ENCODE measurements around the gene BRME1. TPM values are rescaled to one million over a fixed set of nuclear protein-coding genes. Genes with fewer than 3 reads are reported as not detected.
A peak's percentile ranks its signal among the peaks of the same experiment; 100 is the strongest.

Gene BRME1
- total RNA-seq, 1 donor from 2014 or later, result 12.0 TPM

DNA sequence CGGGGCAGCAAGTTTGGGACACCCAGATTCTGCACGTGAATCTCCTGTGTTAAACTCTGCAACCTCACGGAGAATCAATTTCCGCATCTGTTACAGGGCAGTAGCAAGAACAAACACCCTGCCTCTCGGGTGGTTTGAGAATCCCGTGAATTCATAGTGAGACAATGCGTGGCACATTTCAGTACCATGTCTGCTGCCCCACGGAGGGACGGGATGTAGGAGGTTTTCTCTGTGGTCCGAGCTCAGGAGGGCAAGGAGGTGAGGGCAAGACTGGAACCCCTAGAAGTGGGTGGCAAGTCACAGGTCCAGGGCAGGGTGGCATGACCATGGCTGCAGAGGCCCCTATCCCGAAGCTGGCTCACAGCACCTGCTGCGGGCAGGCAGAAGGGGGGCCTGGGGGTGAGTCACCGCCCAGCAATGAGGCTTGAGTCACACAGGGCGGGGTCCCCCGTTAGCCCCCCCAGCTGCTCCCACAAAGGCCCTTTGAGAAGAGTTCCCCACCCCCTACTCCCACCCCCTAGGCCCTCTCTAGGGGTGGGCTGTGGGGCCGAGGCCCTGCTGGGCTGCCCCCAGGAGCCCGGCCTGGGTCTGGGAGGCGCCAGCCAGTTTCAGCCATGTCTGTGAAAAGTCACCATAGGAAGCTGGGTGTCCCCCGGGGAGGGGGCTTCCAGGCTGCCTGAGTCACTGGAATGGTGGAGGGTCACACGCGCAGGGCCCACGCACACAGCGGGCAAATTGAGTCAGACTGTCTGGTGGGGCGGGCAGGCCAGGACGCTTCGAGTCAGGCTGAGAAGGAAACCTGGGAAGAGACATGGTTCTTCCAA is 54.8 kb downstream of the BRME1 start:
- intact Hi-C loops (cut with DNase I), result no loop called here
- peak in 1 of 2 donors; percentile 15 for TF ChIP-seq POLR2A (IDR thresholded peaks at IDR 0.05)
- TF ChIP-seq, protein P1, sequence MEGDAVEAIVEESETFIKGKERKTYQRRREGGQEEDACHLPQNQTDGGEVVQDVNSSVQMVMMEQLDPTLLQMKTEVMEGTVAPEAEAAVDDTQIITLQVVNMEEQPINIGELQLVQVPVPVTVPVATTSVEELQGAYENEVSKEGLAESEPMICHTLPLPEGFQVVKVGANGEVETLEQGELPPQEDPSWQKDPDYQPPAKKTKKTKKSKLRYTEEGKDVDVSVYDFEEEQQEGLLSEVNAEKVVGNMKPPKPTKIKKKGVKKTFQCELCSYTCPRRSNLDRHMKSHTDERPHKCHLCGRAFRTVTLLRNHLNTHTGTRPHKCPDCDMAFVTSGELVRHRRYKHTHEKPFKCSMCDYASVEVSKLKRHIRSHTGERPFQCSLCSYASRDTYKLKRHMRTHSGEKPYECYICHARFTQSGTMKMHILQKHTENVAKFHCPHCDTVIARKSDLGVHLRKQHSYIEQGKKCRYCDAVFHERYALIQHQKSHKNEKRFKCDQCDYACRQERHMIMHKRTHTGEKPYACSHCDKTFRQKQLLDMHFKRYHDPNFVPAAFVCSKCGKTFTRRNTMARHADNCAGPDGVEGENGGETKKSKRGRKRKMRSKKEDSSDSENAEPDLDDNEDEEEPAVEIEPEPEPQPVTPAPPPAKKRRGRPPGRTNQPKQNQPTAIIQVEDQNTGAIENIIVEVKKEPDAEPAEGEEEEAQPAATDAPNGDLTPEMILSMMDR (IDR thresholded peaks at IDR 0.05), result no peak
- peak; percentile 77 to 95 for TF ChIP-seq POLR2AphosphoS5 (IDR thresholded peaks at IDR 0.05; ENCODE audit: insufficient read depth in 1 of 2, low read depth in 1 of 2)
- Histone ChIP-seq H3K4me1 (peaks cover 64% of the 10 kb centered on the region), H3K27ac (peak overlapping the region; percentile 100), H3K9me3 (no peaks in the 10 kb centered on the region), H3K36me3 (no peaks in the 10 kb centered on the region), H3K4me3 (peak overlapping the region; percentile 29 to 44), H3K27me3 (no peaks in the 10 kb centered on the region)
- peak in 1 of 2 donors; percentile 96 for DNase-seq (ENCODE audit: extremely low spot score in 2 of 2)

DNA sequence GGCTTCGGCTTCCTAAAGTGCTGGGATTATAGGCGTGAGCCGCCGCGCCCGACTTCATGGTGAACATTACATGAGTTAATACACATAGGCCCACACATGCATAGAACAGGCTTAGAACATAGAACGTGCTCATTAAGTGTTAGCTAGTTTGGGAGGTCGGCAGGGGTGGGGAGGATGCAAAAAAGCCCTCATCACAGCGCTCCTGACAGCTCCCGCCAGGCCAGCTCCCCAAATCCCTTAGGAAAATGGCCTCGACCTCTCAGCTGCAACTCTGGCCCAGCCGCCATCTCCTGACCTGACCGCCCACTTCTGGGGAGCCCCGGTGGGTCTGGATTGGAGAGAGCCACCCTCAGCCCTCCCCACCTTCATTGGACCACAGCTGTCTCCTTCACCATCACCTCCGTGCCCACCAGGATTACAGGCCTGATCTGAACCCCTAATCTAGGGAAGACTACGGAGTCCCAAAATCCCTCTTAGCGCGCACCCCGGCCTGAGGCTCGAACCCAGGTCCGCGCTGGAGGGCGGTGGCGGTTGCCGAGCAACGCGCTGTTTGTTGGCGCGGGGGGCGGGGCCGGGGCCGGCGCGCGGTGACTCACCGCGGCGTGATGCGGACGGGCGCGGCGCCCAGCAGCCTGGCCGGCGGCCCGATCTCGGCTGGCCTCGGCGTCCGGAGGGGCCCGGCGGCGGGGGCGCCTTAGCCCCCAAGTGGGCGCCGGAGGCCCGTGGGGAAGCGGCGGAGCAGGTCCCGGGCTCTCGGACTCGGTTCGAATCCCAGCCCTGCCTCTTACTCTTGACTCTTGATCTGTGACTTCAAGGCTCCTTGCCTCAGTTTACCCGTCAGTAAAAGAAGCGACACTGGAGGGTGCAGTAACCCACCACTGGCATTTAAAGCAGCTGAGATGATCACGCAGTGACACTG is 55.7 kb downstream of the BRME1 start:
- Histone ChIP-seq H3K27me3 (no peaks in the 10 kb centered on the region), H3K4me3 (peak overlapping the region; percentile 29 to 44), H3K9me3 (no peaks in the 10 kb centered on the region), H3K36me3 (no peaks in the 10 kb centered on the region), H3K27ac (peak overlapping the region; percentile 100), H3K4me1 (peaks cover 67% of the 10 kb centered on the region)
- TF ChIP-seq POLR2A (IDR thresholded peaks at IDR 0.05), result no peak
- TF ChIP-seq POLR2AphosphoS5 (IDR thresholded peaks at IDR 0.05; ENCODE audit: insufficient read depth in 1 of 2, low read depth in 1 of 2), result no peak
- TF ChIP-seq, protein P1 (IDR thresholded peaks at IDR 0.05), result no peak
- intact Hi-C loops (cut with DNase I), result loop anchor here (10.0 kb wide), 1 partner anchor 695 kb away; the partner anchor contains the start of genes IER2 and STX10
- no peak for DNase-seq (ENCODE audit: extremely low spot score in 2 of 2)

DNA sequence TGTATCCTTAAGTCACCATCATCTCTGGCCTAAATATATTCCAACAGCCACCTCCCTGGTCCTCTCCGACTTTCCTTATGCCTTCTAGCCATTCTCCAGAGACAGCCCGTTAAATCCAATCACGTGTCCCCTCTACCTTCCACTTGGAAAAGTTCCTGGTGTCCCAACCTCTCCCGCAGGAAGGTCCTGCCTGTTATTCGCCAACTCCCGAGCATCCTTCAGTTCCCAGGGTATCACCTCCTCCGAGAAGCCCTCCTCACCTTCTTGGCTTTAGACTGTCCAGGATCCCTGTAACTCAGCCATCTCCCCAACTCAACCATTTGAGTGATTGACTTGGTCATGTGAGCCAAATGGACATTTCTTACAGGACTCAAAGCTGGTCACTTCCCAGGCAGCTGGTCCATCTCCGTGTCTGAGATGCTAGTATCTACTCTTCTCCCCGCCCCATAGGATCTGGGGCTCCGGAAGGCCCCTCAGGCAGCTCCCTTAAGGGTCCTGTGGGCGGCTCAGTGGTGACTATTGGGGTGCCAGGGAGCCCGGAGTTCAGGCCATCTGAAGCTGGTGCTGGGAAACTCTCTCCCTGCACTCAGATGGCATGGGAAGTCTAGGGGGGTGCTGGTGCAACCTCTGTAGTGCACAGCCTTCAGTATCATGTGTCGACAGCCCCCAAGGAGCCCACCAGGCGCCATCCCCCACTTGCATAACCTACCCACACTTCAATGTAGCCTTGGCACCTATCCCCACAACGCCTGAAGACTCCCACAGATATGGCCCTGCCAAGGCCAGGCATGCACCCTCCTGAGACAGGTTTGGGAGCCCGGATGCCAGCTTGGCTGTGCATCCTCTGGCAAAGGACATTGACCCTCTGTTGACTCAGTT is 56.9 kb downstream of the BRME1 start:
- Histone ChIP-seq H3K27ac (peak overlapping the region; percentile 100), H3K4me3 (no peak overlapping the region), H3K36me3 (no peaks in the 10 kb centered on the region), H3K27me3 (no peaks in the 10 kb centered on the region), H3K9me3 (no peaks in the 10 kb centered on the region), H3K4me1 (peaks cover 79% of the 10 kb centered on the region)
- no peak for DNase-seq (ENCODE audit: extremely low spot score in 2 of 2)
- TF ChIP-seq POLR2AphosphoS5 (IDR thresholded peaks at IDR 0.05; ENCODE audit: insufficient read depth in 1 of 2, low read depth in 1 of 2), result peak in 1 of 2 donors; percentile 14
- TF ChIP-seq, protein P1 (IDR thresholded peaks at IDR 0.05), result no peak
- intact Hi-C loops (cut with DNase I), result loop anchor here (10.0 kb wide), 1 partner anchor 694 kb away; the partner anchor contains the start of genes IER2 and STX10

DNA sequence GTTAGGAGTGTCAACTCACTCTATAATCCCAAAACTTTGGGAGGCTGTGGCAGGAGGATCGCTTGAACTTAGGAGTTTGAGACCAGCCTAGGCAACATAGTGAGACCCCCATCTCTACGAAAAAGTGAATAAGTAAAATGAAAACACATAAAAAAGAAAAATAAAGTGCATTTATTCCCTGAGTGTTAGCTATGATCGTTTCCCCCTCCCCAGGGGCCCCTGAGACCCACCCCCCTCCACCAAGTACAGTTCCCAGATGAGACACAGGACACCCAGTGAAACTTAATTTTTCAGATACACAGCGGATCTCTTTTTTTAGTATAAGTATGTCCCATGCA is 57.6 kb downstream of the BRME1 start:
- no peak for DNase-seq (ENCODE audit: extremely low spot score in 2 of 2)
- peak overlapping the region; percentile 100 for H3K27ac ChIP-seq
- TF ChIP-seq, protein P1 (IDR thresholded peaks at IDR 0.05), result no peak
- no peak for TF ChIP-seq POLR2A (IDR thresholded peaks at IDR 0.05)
- TF ChIP-seq POLR2AphosphoS5 (IDR thresholded peaks at IDR 0.05; ENCODE audit: insufficient read depth in 1 of 2, low read depth in 1 of 2), result no peak
- H3K4me1 ChIP-seq, result peaks cover 87% of the 10 kb centered on the region
- intact Hi-C loops (cut with DNase I), result loop anchor here (10.0 kb wide), 1 partner anchor 694 kb away; the partner anchor contains the start of genes IER2 and STX10
- no peaks in the 10 kb centered on the region for H3K36me3 ChIP-seq
- no peaks in the 10 kb centered on the region for H3K9me3 ChIP-seq
- no peaks in the 10 kb centered on the region for H3K27me3 ChIP-seq
- no peak overlapping the region for H3K4me3 ChIP-seq
